ENCODE measurements around the gene PPP1R10. TPM values are rescaled to one million over a fixed set of nuclear protein-coding genes. Genes with fewer than 3 reads are reported as not detected.

The PPP1R10 gene
- total RNA-seq, 1 experiment from 2014 or later: 69.5 TPM

GRCh38 chr6:30614044-30614842, 2.8 kb downstream of the PPP1R10 start:
- H3K79me2 ChIP-seq (ENCODE audit: low read depth): peaks cover 43% of the 10 kb centered on the region
- no peak for TF ChIP-seq CTCF (conservative IDR thresholded peaks at IDR 0.05)
- no peak for TF ChIP-seq EZH2 (IDR thresholded peaks at IDR 0.05; ENCODE audit: low read depth)
- peak overlapping the region; percentile 98 for H3K4me2 ChIP-seq
- peaks cover 28% of the 10 kb centered on the region for H3K36me3 ChIP-seq (ENCODE audit: low read depth)
- peaks cover 34% of the 10 kb centered on the region for H3K4me1 ChIP-seq (replicated peaks; ENCODE audit: insufficient read depth)
- intact Hi-C loops (cut with micrococcal nuclease; ENCODE audit: unreplicated experiment): no loop called here
- CTCF ChIA-PET: interaction anchor here (0.6 to 3.6 kb wide), 3 partner anchors 17 to 544 kb away, joined by 3 to 8 read pairs (median 6); no protein-coding TSS in a partner anchor
- no peaks in the 10 kb centered on the region for H3K27me3 ChIP-seq (ENCODE audit: insufficient read depth, low read depth)
- peak overlapping the region; percentile 86 for H3K27ac ChIP-seq
- POLR2A ChIA-PET (ENCODE audit: unreplicated experiment): interaction anchor here (0.5 to 0.9 kb wide), 18 partner anchors 17 to 848 kb away, joined by 3 to 48 read pairs (median 6); partner anchors contain the start of genes DHX16 and PRR3
- no peaks in the 10 kb centered on the region for H3K9me3 ChIP-seq (ENCODE audit: insufficient read depth, low read depth)
- H3K9me2 ChIP-seq (ENCODE audit: insufficient read depth): no peaks in the 10 kb centered on the region
- peaks cover 71% of the 10 kb centered on the region for H3F3A ChIP-seq (ENCODE audit: insufficient read depth, low read depth)
- BruUV-seq (replicated peaks): no TSS peak
- no peak overlapping the region for H2AFZ ChIP-seq
- peak overlapping the region; percentile 87; the same call in 1 of the 2 replicates for H3K4me3 ChIP-seq
- no peak for DNase-seq
- peaks cover 26% of the 10 kb centered on the region; the same call in 1 of the 2 replicates for H4K20me1 ChIP-seq (ENCODE audit: insufficient read depth)

DNA sequence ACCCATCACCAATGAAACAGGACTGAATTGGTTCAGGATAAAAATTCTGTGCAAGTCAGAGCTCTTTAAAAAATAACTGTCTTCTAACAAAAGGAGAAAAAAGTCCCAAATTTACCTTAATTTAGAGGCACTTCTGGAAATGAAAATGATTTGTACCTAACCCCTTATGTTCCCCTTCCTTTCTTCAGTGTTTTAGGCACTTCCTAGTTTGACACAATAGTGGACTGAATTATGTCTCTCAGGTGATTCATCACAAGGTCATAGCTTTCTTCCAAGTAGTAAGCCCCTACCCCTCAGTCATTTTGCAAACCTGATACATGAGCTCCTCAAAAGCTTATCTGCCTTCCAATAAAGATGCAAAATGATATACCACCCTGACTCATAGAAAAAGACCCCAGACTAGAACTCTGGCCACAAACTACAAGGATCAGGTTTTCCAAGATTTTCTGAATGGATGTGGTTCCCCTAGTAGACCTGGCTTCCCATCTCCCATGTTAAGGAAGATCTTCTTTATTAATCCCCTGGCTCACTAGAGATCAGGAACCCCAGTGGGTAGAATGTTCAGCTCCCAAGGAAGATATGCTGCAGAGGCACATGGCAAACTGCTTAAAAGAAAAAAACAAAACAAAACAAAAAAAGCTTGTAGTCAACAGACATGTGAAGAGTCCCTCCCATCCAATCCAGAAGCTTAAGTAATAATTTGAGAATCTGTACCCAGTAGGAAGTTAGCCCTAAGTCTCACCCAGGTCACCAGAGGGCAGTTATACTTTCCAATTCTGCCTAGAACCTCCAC, 3.6 kb downstream of the PPP1R10 start:
- no peak for DNase-seq
- Histone ChIP-seq H3K4me3 (no peak overlapping the region), H3K36me3 (ENCODE audit: low read depth) (peaks cover 26% of the 10 kb centered on the region), H3K9me2 (ENCODE audit: insufficient read depth) (no peaks in the 10 kb centered on the region), H3K4me1 (replicated peaks; ENCODE audit: insufficient read depth) (peaks cover 26% of the 10 kb centered on the region), H3F3A (ENCODE audit: insufficient read depth, low read depth) (peaks cover 74% of the 10 kb centered on the region), H3K79me2 (ENCODE audit: low read depth) (peaks cover 35% of the 10 kb centered on the region), H3K4me2 (peak overlapping the region; percentile 98), H3K27me3 (ENCODE audit: insufficient read depth, low read depth) (no peaks in the 10 kb centered on the region), H3K27ac (peak overlapping the region; percentile 86), H4K20me1 (ENCODE audit: insufficient read depth) (peaks cover 26% of the 10 kb centered on the region; the same call in 1 of the 2 replicates), H3K9me3 (ENCODE audit: insufficient read depth, low read depth) (no peaks in the 10 kb centered on the region), H2AFZ (no peak overlapping the region)
- no TSS peak for BruUV-seq (replicated peaks)
- TF ChIP-seq CTCF (conservative IDR thresholded peaks at IDR 0.05) (no peak), EZH2 (IDR thresholded peaks at IDR 0.05; ENCODE audit: low read depth) (no peak)
- ChIA-PET POLR2A (ENCODE audit: unreplicated experiment) (interaction anchor here (0.5 to 1.1 kb wide), 8 partner anchors 25 to 480 kb away, joined by 3 to 21 read pairs (median 4); partner anchors contain the start of genes GNL1 and PRR3), CTCF (interaction anchor here (0.7 to 3.6 kb wide), 2 partner anchors 22 to 72 kb away, joined by 4 to 8 read pairs; no protein-coding TSS in a partner anchor)
- intact Hi-C loops (cut with micrococcal nuclease; ENCODE audit: unreplicated experiment): no loop called here

DNA sequence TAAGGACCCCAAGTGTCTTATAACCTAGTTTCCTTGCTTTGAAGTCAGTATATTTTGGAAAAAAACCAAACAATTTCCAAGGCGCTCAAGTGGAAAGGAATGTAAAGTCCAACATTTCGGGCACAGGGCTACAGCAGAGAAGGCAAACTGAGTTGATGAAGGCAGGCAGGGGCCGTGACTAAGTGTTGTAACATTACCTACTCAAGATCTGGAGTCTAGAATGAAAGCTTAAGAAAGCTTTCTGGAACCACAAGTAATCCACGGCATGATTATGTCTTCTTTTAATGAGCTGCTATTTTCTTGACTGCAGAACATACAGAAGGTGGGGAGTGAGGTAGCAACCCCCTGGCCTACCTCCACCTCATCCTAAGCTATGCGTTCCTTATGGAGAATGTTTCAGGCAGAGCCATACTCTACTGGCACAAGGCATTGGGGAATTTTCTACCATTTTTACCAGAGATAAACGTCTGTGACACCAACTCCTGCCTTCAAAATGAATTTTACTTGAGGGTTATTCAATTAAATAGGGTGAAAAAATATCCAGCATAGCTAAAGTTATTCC, 4.3 kb downstream of the PPP1R10 start:
- Histone ChIP-seq H3K4me2 (peak overlapping the region; percentile 98), H3K27me3 (ENCODE audit: insufficient read depth, low read depth) (no peaks in the 10 kb centered on the region), H3K27ac (peak overlapping the region; percentile 86; the same call in 1 of the 2 replicates), H3K79me2 (ENCODE audit: low read depth) (peaks cover 28% of the 10 kb centered on the region), H3K9me3 (ENCODE audit: insufficient read depth, low read depth) (no peaks in the 10 kb centered on the region), H3K9me2 (ENCODE audit: insufficient read depth) (no peaks in the 10 kb centered on the region), H4K20me1 (ENCODE audit: insufficient read depth) (peaks cover 26% of the 10 kb centered on the region; the same call in 1 of the 2 replicates), H3F3A (ENCODE audit: insufficient read depth, low read depth) (peaks cover 67% of the 10 kb centered on the region), H2AFZ (no peak overlapping the region), H3K4me3 (no peak overlapping the region), H3K4me1 (replicated peaks; ENCODE audit: insufficient read depth) (peaks cover 26% of the 10 kb centered on the region), H3K36me3 (ENCODE audit: low read depth) (peaks cover 26% of the 10 kb centered on the region)
- no TSS peak for BruUV-seq (replicated peaks)
- peak in 1 of 2 experiments; percentile 47 for DNase-seq
- TF ChIP-seq CTCF (conservative IDR thresholded peaks at IDR 0.05) (no peak), EZH2 (IDR thresholded peaks at IDR 0.05; ENCODE audit: low read depth) (no peak)
- POLR2A ChIA-PET (ENCODE audit: unreplicated experiment): interaction anchor here (0.5 to 1.1 kb wide), 8 partner anchors 13 to 481 kb away, joined by 3 to 9 read pairs (median 4); partner anchors contain the start of genes GNL1 and PRR3
- intact Hi-C loops (cut with micrococcal nuclease; ENCODE audit: unreplicated experiment): no loop called here
- CTCF ChIA-PET: interaction anchor here (0.6 to 3.6 kb wide), 5 partner anchors 22 to 131 kb away, joined by 3 to 8 read pairs (median 4); no protein-coding TSS in a partner anchor

Measured in PC-9 (cell line).